Endometrial microvascular endothelial cells (primary cell): ENCODE data around the gene PRDM13. TPM values are rescaled to one million over a fixed set of nuclear protein-coding genes. Genes with fewer than 3 reads are reported as not detected.
"Not testable (repeated sequence)": the region's sequence is repeated elsewhere in the genome, so short reads cannot be mapped to it uniquely, and the experiment has no call there.

ENCODE experiments used
- in situ Hi-C: cut with HindIII; loops from 2 replicates; pipeline ENCODE4 v1.10.0; 2017; ENCODE audit warnings: low sequenced_read_pairs, low pct_unique_long_range_greater_than_20kb; ENCODE audit errors: inconsistent ontology term
- total RNA-seq: library from RNA; depleted of rRNA; stranded (reverse); fragments of >200 nt; gene quantifications from one replicate; pipeline ENCODE4 v1.2.3, GENCODE V29; 2015; ENCODE audit errors: inconsistent ontology term

The PRDM13 gene
- not detected for total RNA-seq

DNA sequence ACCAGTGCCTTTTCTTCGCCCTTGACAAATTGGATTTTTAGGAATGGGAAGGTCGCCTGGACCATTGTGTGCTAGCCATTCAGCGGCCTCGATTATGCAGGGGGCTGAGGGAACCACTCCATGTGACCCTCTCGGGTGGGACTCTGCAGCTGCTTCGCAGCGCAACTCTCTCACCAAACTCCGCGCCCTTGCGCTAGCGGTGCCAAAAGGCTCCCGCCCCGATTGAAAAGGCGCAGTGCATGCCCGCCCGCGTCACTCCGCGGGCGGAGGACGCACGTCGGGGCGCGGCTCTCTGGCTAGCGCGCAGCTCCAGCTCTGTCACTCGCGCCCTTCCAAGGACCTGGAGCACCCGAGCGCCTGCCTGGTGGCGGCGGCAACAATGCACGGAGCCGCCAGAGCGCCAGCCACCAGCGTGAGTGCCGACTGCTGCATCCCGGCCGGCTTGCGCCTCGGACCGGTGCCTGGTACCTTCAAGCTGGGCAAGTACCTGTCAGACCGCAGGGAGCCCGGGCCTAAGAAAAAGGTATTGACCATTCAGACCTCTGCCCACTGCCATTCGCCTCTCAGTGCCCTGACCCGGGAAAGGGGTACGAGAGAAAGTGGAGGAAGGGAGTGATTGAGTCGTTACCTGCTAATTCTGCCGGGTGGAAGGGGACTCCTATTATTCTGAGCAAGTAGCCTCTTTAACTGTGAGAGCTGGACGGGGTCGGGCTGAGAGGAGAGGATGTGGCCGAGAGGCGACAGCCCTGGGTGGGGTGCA is at the start of gene PRDM13:
TSS of gene PRDM13 (plus strand) at position 178 of the 760 bp plus-strand sequence. CDS start at position 380, 202 bp downstream.
- in situ Hi-C loops: no loop called here

DNA sequence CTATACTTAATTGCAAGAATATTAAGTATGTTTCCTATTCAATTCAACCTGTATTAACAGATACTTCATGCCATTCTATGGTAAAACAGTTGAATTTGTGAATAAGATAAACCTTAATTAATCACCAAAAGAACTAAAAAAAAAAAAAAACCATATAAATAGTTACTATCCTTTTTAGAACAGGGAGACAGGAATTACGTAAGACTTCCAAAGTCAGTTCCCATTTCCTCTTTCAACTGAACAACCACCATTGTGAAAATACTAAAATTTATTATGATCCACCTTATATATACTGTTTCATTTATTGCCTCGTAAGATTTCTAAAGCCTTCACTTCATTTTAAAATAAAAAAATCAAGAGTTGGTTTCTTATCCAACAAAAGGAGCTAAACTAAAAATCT is 47.6 kb upstream of the PRDM13 start:
- in situ Hi-C loops: no loop called here

DNA sequence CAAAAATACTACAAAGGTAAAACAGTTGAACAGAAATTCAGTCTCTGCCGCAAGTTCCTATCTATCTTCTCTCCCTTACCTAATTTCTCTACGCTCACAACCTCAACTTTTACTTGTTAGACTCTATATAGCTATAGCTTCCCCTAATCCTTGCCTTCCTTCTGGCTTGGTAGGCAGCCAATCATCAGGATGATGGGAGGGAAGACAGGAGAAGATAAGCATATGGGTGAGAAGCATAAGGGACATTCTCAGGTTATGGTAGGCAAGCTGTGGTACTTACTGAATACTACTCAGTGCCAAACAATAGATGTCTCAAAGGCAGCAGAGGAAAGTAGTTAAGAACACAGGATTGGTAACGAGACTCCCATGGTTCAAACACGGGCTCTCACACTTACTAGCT is 46.0 kb upstream of the PRDM13 start:
- in situ Hi-C loops: no loop called here

DNA sequence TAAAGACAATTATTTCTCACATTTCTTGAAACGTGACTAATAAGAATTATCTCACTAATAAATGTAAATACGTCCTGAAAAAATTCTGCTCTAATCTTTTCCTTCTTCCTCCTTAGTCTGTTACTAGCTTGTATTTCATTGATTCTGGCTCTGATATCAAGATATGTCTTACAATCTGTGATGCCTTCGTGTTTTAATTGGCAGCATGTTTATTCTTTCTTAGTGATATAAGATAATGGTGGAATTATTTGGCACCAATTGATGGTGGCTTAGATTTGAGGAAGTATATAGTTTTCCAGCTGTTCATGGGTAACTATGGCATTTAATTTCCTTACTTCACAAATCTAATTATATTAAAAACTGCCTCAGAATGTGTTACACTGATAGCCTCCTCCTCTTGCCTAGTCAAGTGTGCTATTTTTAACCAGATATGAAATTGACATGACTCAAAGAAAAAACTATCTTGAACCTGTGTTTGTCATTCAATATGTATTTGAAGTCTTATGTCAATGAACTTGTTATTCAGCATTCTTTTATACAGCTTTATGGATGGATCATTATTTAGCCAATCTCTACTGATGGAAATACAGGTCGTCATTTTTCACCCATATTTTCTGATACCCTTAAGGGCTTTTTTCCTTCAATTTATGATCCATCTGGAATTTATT is 43.4 kb upstream of the PRDM13 start:
- in situ Hi-C loops: no loop called here

DNA sequence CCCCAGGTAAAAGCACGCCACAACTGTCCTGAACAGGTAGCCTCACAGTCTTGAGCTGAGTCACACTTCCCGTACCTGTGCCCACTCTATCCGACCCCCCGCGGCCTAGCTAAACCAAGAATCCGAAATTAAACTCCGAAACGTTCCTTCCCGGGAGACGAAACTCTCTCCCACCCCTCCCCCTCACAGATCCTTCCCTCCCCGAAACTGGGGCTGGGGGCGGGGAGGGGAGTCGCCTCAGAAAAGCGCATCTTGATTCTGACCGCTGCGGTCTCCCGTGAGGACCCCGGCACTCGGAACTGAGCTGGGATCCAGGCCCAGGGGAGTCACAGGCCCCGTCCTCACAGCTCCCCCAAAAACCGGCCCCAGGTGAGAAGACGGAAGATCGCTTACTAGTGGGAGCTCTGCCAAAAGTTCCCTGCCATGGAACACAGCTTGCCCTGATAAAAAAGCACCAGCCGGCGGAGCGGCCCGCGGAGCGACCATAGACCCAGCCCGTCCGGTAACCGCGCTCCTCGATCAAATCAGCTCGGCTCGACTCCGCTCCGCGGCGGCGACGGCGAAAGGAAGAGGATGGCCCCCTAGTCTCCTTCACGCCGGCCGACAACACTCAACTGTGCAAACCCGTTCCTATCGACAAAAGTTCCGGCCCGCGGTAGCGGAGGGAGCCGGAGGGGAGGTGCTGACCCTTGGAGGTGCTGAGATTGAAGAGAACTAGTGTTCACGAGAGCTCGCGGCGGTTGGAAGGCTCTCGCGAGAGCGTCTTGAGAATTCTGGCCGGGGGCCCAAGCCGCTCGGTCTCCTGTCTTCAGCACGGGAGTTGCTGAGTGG is 38.3 kb upstream of the PRDM13 start, which contains the start of gene CCNC:
TSS of gene CCNC (minus strand) at position 558 of the 831 bp plus-strand sequence. CDS start at position 425, 133 bp downstream.
- in situ Hi-C loops: no loop called here

DNA sequence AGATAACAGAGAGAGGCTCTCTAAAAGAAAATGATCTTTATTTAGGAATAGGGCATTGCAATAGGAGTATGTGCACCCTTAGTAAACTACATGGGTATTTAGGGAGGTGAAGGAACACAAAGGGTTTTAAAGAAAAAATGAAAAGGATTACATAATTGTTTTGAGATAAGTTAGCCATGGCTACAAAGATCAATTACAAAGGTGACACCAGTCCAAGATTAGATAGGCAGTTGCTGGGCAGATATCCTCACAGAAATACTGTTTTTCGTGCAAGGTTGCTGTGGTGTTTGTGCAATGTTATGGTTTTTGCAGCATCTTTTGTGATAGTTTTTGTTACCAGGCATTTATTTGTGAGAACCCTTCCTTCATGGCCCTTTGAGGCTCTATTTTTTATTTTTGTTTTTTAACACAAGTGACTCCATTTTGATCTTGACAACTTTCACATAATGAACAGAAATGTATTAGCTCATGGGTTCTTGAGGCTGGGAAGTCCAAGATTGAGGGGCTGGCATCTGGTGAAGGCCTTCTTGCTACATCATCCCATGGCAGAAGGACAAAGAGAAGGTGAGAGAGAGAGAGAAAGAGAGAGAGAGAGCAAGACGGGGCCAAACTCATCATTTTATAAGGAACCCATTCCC is 32.5 kb upstream of the PRDM13 start:
- in situ Hi-C loops: no loop called here

DNA sequence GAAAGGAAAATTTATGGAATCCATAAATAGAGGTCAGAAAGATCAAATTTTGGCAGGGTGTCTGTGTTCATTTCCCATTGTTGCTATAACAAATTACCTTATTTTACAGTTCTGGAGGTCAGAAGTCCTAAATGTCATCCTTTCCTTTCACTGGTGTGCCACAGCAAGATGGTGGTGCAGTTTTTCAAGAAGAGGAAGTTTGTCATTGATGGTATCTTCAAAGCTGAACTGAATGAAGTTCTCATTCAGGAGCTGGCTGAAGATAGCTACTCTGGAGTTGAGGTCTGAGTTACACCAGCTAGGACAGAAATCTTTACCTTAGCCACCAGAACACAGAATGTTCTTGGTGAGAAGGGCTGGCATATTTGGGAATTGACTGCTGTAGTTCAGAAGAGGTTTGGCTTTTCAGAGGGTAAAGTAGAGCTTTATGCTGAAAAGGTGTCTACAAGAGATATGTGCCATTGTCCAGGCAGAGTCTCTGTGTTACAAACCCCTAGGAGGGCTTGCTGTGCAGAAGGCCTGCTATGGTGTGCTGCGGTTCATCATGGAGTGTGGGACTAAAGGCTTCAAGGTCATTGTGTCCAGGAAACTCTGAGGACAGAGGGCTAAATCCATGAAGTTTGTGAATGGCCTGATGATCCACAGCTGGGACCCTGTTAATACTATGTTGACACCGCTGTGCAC is 30.9 kb upstream of the PRDM13 start:
- in situ Hi-C loops: no loop called here

DNA sequence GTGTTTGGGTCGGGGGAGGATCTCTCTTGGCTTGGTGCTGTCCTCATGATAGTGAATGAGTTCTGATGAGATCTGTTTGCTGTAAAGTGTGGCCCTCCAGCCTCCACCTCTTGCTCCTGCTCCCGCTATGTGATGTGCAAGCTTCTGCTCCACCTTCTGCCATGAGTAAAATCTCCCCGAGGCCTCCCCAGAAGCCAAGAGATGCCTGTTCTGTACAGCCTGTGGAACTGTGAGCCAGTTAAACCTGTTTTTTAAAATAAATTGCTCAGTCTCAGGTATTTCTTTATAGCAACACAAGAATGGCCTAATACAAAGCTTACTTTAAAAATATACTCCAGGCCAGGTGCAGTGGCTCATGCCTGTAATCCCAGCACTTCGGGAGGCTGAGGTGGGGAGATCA is 26.9 kb upstream of the PRDM13 start:
- in situ Hi-C loops: no loop called here

DNA sequence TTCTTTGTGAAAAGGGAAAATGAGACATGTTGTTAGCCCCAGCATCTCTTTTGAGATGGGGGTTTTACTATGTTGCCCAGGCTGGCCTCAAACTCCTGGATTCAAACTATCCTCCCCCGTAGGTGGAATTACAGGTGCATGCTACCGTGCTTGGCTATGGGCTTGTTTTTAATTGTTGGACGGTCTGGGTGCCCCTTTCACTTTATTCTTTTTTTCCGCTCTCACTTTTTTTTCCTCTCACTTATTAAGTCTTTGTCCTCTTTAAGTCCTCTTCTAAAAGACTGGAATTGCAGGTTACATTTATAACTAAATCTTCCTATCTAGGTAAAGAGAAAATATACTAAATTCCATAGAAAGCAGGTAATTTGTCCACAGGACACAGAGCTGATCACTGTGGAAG is 18.8 kb upstream of the PRDM13 start:
- in situ Hi-C loops: no loop called here

DNA sequence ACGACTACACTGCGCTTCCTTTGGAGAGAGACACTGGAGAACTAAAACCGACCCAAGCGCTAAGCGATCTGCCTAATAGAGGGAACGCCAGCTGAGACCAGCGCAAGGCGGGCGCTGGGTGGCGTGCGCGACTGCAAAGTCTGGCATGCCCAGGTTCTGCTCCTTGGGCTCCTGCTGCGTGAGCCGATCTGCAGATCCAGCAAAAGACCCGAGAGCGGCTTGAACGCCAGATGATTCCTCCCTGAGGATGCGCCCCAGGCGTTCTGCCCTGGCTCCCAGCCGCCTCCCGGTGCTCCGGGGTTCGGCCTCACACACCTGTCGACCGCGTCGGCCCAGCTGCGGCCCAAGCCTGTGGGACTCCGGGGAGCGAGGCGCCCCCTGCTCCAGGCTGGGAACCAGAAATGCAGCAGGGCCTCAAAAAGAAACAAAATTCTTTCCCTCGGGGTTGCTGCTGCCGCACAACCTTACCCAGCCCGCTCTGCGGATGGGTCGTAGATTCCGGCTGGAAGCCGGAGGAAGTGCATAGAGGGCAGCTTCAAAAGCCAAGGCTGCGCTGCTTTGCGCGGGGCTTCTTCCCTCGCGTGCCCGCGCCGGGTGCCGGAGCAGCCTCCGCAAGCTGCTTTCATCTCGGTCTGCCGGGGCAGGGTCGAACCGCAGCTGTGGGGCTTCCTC is 17.9 kb upstream of the PRDM13 start:
- in situ Hi-C loops: no loop called here

DNA sequence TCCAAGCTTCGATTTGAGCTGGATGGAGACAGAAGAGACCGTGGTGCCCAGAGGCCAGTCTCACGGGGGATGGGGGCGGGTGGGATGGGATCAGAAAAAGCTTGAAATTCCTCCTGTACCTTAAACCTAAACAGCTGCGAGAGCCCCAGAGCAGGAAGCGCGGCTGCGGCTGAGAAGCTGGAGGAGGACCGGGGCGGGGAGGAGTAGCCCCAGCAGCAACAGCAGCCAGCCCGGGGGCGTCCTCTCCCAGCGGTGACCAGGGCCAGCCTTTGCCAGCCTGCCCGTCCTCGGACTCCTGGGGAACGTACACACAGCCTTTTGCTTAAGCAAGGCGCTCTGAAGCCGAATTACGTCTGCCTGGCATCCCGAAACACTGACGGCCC is 17.4 kb upstream of the PRDM13 start:
- in situ Hi-C loops: no loop called here

DNA sequence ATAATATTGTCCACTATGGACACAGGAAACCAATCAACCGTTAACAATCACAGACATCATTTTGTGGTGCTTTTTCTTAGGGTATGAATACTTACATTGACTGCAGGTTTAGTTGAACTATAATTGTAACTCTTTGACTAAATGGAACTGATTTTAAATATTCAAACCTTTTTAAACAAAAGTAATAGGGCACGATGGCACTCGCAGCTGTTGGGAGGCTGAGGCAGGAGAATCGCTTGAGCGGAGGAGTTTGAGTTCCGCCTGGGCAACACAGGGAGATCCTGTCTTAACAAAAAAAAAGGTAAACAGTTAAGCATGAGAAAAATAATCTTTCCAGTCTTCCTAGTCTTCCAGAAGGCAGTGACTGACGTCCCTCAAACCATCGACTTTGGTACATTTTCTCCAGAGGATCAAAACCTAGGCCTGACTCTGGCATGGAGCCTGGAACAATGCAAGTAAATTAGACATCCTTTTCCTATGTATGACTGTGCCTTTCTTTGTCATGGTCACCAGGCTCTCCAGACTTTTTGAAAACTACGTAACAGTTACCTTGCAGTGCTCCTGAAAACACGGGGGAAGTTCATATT is 16.6 kb upstream of the PRDM13 start:
- in situ Hi-C loops: no loop called here

DNA sequence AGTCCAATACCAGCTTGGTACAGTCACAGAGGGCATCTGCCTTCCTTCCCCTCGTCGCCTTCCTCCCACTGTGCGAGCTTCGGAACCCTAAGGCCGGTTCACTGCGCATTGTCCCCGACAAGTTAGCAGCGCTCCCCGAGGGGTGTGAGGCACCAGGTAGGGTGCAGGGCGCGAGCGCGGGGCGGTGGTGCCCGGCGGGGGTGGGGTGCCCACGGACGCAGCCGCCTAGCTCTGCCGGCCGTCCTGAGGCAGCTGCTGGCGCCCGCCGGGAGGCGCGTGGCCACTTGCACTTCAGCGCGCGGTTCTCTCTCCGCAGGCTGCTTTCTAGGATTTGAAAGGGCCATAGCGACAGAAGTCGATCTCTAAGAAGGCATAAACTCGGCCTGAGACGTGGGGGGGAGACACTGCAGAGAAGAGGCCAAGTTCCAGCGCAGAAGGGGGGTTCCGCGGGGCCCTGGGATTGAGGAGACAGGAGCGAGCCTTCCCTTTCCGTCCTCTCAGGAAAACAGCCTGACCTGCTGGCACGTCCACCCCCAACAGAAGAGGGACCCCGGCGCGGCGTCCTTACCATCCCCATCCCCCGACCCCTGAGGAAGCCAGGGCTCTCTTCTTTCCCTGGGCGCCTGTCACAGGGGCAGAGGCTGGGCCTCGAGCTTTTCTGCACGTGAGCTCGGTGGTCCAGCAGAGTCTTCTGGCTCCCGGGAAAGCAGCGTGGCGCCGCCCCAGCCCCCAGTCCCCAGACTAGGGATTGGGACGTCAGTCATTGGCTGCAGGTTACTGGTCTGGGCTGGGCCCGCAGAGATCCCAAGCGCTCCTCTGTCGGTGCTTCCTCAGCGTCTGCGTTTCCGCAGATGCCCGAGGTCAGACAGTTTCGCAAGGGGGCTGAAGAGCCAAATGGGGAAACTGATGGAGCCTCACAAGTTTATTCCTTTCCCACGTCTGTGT is 15.6 kb upstream of the PRDM13 start:
- in situ Hi-C loops: no loop called here

DNA sequence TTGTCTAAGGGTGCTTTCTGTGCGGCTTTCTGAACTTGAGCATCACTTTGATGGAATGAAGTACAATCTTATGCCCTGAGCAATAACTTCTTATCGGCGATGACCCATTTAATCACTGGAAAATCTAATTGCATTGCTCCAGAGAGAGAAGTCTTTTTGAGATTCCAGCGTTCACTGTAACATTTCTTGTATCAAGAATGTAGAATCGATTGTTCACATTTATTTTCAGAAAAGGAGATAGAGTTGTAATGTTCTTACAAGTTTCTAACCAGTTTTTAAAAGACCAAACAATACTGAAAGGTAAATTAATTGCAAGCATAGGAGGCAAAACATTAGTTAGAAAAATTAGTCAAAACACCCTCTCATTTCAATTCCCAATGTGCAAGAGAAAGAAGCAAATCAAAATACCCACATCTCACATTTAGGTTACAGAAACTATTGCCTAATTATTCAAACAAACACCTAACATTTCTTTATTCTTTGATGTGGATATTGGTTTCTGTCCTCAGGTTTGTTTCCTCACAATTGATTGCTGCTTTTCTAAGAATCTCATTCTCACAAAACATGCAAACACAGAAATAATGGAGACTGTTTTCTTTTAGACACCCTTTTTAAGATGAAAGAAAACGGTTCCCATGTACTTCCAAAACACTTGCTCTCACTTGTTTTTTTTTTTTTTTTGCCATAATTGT is 14.8 kb upstream of the PRDM13 start:
- in situ Hi-C loops: no loop called here

DNA sequence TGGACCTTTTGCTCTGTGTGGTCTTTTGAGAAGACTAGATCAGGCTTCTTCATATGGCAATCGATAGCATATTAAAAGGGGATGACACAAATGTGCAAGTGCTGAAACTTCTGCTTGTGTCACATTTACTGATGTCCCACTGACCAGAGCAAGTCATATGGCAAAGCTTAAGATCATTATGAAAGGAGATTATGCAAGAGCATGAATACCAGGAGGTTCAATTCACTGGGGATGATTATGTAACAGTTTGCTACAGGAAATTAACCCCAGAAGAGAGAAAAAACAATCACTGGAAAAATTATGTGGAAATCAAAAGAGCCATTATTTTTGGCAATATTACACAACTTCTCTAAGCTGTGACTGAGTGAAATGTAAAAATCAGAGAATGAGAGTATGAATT is 13.7 kb upstream of the PRDM13 start:
- in situ Hi-C loops: no loop called here

DNA sequence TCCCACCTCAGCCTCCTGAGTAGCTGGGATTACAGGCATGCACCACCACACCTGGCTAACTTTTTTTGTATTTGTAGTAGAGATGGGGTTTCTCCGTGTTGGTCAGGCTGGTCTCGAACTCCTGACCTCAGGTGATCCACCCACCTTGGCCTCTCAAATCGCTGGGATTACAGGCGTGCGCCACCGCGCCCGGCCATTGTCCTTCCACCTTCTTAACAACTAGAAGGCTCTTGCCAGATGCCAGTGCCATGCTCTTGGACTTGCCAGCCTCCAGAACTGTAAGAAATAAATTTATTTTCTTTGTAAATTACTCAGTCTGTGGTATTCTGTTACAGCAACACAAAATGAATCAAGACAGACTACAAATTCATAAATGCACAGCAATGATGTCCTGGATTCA is 11.9 kb upstream of the PRDM13 start:
- in situ Hi-C loops: not testable (repeated sequence)
